Measurements from ENCODE around the gene ITGAD.

DNA sequence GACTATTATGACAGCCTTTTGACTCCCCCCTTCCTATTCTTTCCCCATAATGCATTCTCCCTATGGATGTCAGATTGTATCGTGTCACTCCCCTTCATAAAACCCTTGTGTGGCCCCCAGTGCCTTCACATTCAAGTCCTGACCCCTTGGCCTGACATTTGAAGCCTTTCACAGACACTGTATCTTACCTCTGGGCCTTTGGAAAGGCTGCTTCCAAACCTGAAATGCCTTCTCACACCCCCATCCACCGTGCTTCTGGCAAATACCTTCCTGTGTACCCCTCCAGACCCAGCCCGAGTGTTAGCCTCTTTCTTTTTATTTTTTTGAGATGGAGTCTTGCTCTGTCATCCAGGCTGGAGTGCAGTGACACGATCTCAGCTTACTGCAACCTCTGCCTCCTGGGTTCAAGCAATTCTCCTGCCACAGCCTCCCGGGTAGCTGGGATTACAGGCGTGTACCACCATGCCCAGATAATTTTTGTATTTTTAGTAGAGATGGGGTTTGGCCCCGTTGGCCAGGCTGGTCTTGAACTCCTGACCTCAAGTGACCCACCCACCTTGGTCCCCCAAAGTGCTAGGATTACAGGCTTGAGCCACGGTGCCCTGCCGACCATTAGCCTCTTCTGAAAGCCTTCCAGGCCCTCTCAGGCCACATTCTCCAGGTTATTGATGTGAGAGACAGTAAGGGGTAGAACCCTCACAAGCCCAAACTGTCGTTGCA is 68.2 kb downstream of the ITGAD start:
- TF ChIP-seq, protein P1, sequence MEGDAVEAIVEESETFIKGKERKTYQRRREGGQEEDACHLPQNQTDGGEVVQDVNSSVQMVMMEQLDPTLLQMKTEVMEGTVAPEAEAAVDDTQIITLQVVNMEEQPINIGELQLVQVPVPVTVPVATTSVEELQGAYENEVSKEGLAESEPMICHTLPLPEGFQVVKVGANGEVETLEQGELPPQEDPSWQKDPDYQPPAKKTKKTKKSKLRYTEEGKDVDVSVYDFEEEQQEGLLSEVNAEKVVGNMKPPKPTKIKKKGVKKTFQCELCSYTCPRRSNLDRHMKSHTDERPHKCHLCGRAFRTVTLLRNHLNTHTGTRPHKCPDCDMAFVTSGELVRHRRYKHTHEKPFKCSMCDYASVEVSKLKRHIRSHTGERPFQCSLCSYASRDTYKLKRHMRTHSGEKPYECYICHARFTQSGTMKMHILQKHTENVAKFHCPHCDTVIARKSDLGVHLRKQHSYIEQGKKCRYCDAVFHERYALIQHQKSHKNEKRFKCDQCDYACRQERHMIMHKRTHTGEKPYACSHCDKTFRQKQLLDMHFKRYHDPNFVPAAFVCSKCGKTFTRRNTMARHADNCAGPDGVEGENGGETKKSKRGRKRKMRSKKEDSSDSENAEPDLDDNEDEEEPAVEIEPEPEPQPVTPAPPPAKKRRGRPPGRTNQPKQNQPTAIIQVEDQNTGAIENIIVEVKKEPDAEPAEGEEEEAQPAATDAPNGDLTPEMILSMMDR (conservative IDR thresholded peaks at IDR 0.05; ENCODE audit: low read depth, low read length): no peak
- TF ChIP-seq EZH2 (IDR thresholded peaks at IDR 0.05; ENCODE audit: borderline replicate concordance, low read depth, low read length, poor library complexity, severe bottlenecking): no peak

All from A673 (cell line).